ENCODE data around the gene PPP1R16B. TPM values are rescaled to one million over a fixed set of nuclear protein-coding genes. Genes with fewer than 3 reads are reported as not detected.

The PPP1R16B gene
- total RNA-seq, 1 donor = not detected

GRCh38 chr20:38893565-38894090 lies 88.1 kb downstream of the PPP1R16B start:
- peak; percentile 81 for TF ChIP-seq CTCF (IDR thresholded peaks at IDR 0.05; ENCODE audit: insufficient read depth, low read depth, low read length)
- peak; percentile 35 for DNase-seq (ENCODE audit: low read depth)
- no peak overlapping the region for H3K4me3 ChIP-seq (ENCODE audit: low read depth, low read length)

- no peak overlapping the region for H3K4me3 ChIP-seq (ENCODE audit: low read depth, low read length)
- no peak for TF ChIP-seq CTCF (IDR thresholded peaks at IDR 0.05; ENCODE audit: insufficient read depth, low read depth, low read length)
- DNase-seq (ENCODE audit: low read depth) = peak; percentile 4
Measured at GRCh38 chr20:38894091-38894847, 88.8 kb downstream of the PPP1R16B start.

- no peak for DNase-seq (ENCODE audit: low read depth)
- no peak for TF ChIP-seq CTCF (IDR thresholded peaks at IDR 0.05; ENCODE audit: insufficient read depth, low read depth, low read length)
- no peak overlapping the region for H3K4me3 ChIP-seq (ENCODE audit: low read depth, low read length)
Measured at GRCh38 chr20:38895098-38895949, 89.8 kb downstream of the PPP1R16B start.

- H3K4me3 ChIP-seq (ENCODE audit: low read depth, low read length) = no peak overlapping the region
- no peak for DNase-seq (ENCODE audit: low read depth)
Measured at GRCh38 chr20:38896009-38896594, 90.6 kb downstream of the PPP1R16B start.

GRCh38 chr20:38897267-38897666 lies 91.8 kb downstream of the PPP1R16B start:
- no peak overlapping the region for H3K4me3 ChIP-seq (ENCODE audit: low read depth, low read length)
- no peak for TF ChIP-seq CTCF (IDR thresholded peaks at IDR 0.05; ENCODE audit: insufficient read depth, low read depth, low read length)
- no peak for DNase-seq (ENCODE audit: low read depth)

More at GRCh38 chr20:38896009-38896594, 90.6 kb downstream of the PPP1R16B start:
- no peak for TF ChIP-seq CTCF (IDR thresholded peaks at IDR 0.05; ENCODE audit: insufficient read depth, low read depth, low read length)

- DNase-seq (ENCODE audit: low read depth) = no peak
- H3K4me3 ChIP-seq (ENCODE audit: low read depth, low read length) = no peak overlapping the region
- no peak for TF ChIP-seq CTCF (IDR thresholded peaks at IDR 0.05; ENCODE audit: insufficient read depth, low read depth, low read length)
Measured at GRCh38 chr20:38900606-38901005, 95.1 kb downstream of the PPP1R16B start.

Measured in fibroblast of villous mesenchyme (primary cell).